GM12878 (cell line): ENCODE results near the gene CWC27. TPM values are rescaled to one million over a fixed set of nuclear protein-coding genes. Genes with fewer than 3 reads are reported as not detected.
A peak's percentile ranks its signal among the peaks of the same experiment; 100 is the strongest.

ENCODE experiments used
- ATAC-seq: fragments of 200-7000 bp; cut with Tn5 transposase; 3 replicates; pipeline ENCODE4 v1.9.1; 2020; ENCODE audit warnings: mild to moderate bottlenecking, moderate library complexity
- BruUV-seq: library from RNA; stranded (reverse); fragments of 400-500 nt; replicated peaks from 2 replicates; lab custom pipeline; 2021; lab: Mats Ljungman, UMichigan
- CTCF ChIA-PET: fragments of 300-600 bp; sonication (Branson Sonifier 250); formaldehyde crosslinking; extraction: SDS; loops from one replicate; lab custom pipeline; 2021; ENCODE audit warnings: inconsistent platforms; lab: Yijun Ruan, JAX
- POLR2A ChIA-PET: fragments of 350-600 bp; formaldehyde crosslinking; extraction: SDS; loops from one replicate; lab custom pipeline; 2021; ENCODE audit warnings: inconsistent platforms; lab: Charles Lee
- RAD21 ChIA-PET: fragments of 300-600 bp; sonication (Branson Sonifier 250); formaldehyde crosslinking; loops from one replicate; lab custom pipeline; 2023; ENCODE audit warnings: antibody characterized with exemption; ENCODE audit not compliant: unreplicated experiment; lab: Charles Lee
- SMC1A ChIA-PET: fragments of 300-600 bp; sonication (Branson Sonifier 250); formaldehyde crosslinking; loops from one replicate; lab custom pipeline; 2023; ENCODE audit not compliant: unreplicated experiment, uncharacterized antibody; lab: Charles Lee
- DNase-seq: peaks from one replicate; pipeline ENCODE4 v3.0.0-alpha.2; 2011; ENCODE audit warnings: low read depth, low spot score
- FAIRE-seq: peaks from 3 replicates; lab custom pipeline; 2011; peaks lifted over from hg19 to GRCh38; lab: Jason Lieb, UNC
- H2AFZ ChIP-seq: 2 replicates; pipeline ENCODE4 v1.6.0; 2011; ENCODE audit warnings: low read depth, low read length, control low read depth; ENCODE audit not compliant: control insufficient read depth
- H3K27ac ChIP-seq: 2 replicates; pipeline ENCODE4 v1.5.1; 2011; ENCODE audit warnings: control low read depth; ENCODE audit not compliant: control insufficient read depth, insufficient read depth
- H3K27me3 ChIP-seq, 2 experiments: replicated peaks in 1 of 2; 2 replicates each; pipeline versions ENCODE4 v1.6.0 to v1.6.1; 2011; ENCODE audit warnings: low read length in 1 of 2; ENCODE audit not compliant: control insufficient read depth in 2 of 2, insufficient read depth in 2 of 2
- H3K36me3 ChIP-seq, 2 experiments: 2 replicates each; pipeline ENCODE4 v1.5.1; 2011; ENCODE audit warnings: low read length in 1 of 2; ENCODE audit not compliant: control insufficient read depth in 2 of 2, insufficient read depth in 2 of 2
- H3K4me1 ChIP-seq: 2 replicates; pipeline ENCODE4 v1.6.1; 2011; ENCODE audit warnings: mild to moderate bottlenecking, low read length, moderate library complexity, mixed read lengths; ENCODE audit not compliant: control insufficient read depth, insufficient read depth
- H3K4me2 ChIP-seq: 2 replicates; pipeline ENCODE4 v1.6.0; 2011; ENCODE audit warnings: control low read depth; ENCODE audit not compliant: control insufficient read depth, insufficient read depth
- H3K4me3 ChIP-seq: fragments of 200-600 bp; sonication (generic); 2 replicates; pipeline ENCODE4 v1.5.1; 2016
- H3K79me2 ChIP-seq: 2 replicates; pipeline ENCODE4 v1.6.0; 2011; ENCODE audit warnings: low read length; ENCODE audit not compliant: control insufficient read depth, insufficient read depth
- H3K9ac ChIP-seq: 2 replicates; pipeline ENCODE4 v1.8.0; 2011; ENCODE audit warnings: low read length, control low read depth, mixed read lengths; ENCODE audit not compliant: control insufficient read depth, insufficient read depth
- H3K9me3 ChIP-seq: replicated peaks from 3 replicates; pipeline ENCODE4 v1.5.1; 2011; ENCODE audit warnings: mild to moderate bottlenecking, low read length; ENCODE audit not compliant: control insufficient read depth, insufficient read depth
- H4K20me1 ChIP-seq: 2 replicates; pipeline ENCODE4 v1.6.0; 2011; ENCODE audit not compliant: control insufficient read depth, insufficient read depth
- POU2F2 ChIP-seq: IDR thresholded peaks from 3 replicates; pipeline ENCODE4 v1.6.1; 2011; ENCODE audit warnings: low read depth, mild to moderate bottlenecking, low read length, borderline replicate concordance
- RUNX3 ChIP-seq: IDR thresholded peaks from 2 replicates; pipeline ENCODE4 v1.6.1; 2012; ENCODE audit warnings: low read length, inconsistent platforms
- SPI1 ChIP-seq: IDR thresholded peaks from 2 replicates; pipeline ENCODE4 v1.6.1; 2011; ENCODE audit warnings: low read depth, mild to moderate bottlenecking, low read length, moderate library complexity, borderline replicate concordance; ENCODE audit not compliant: insufficient read depth
- STAT3 ChIP-seq: IDR thresholded peaks from 2 replicates; pipeline ENCODE4 v1.6.1; 2011; ENCODE audit warnings: low read depth, low read length, improper control_type of control experiment
- WGBS: methylation state at CpG from one replicate; pipeline ENCODE4 v1.1.6; 2016; ENCODE audit warnings: low lambda C conversion rate; ENCODE audit not compliant: insufficient replicate concordance, insufficient coverage; ENCODE audit errors: missing lambda C conversion rate; 5-methylcytosine and 5-hydroxymethylcytosine counted together
- in situ Hi-C: fragments of 300-500 bp; cut with MboI; formaldehyde crosslinking; loops from 9 replicates; pipeline ENCODE4 v1.14.3; 2018; ENCODE audit warnings: mixed read lengths
- intact Hi-C: fragments of 100-400 bp; cut with micrococcal nuclease; formaldehyde crosslinking; loops from one replicate; pipeline ENCODE4 v1.14.2; 2022; ENCODE audit not compliant: unreplicated experiment
- polyA plus RNA-seq, 11 experiments: library from polyadenylated mRNA; depleted of rRNA in 4 of 11; unstranded in 6 of 11; stranded (reverse) in 5 of 11; fragments of >200 nt; fragmentation: Nextera tagmentation in 4 of 11; fragmentation: Illumina TruSeq in 1 of 11; extraction: Ambion mirVana in 4 of 11; extraction: Trizol in 1 of 11; gene quantifications; 1 replicate in 1 of 11; 2 replicates in 10 of 11; pipeline versions ENCODE4 v1.2.1 to v1.2.3, GENCODE V29; 2011 to 2016; ENCODE audit warnings: inconsistent platforms in 2 of 11, missing spikeins in 2 of 11, low read depth in 1 of 11
- total RNA-seq, 4 experiments: library from RNA; depleted of rRNA in 3 of 4; stranded (reverse); fragments of >200 nt in 3 of 4; fragmentation: Illumina TruSeq in 1 of 4; extraction: Trizol in 1 of 4; gene quantifications; 2 replicates each; pipeline versions ENCODE4 v1.2.1 to v1.2.3, GENCODE V29; 2013 to 2021
- TF ChIP-seq, protein P1 (sequence below): fragments of 450-650 bp; IDR thresholded peaks from 2 replicates; pipeline ENCODE4 v1.6.1; 2017; ENCODE audit warnings: mild to moderate bottlenecking, low read depth, inconsistent platforms; ENCODE audit not compliant: poor library complexity, severe bottlenecking

CWC27 gene
- total and polyA plus RNA-seq, 10 of the 15 experiments (the other 5 are each of a cell fraction or from before 2014, with no cell fraction given): 21.7 to 61.9 (median 47.0) TPM

DNA sequence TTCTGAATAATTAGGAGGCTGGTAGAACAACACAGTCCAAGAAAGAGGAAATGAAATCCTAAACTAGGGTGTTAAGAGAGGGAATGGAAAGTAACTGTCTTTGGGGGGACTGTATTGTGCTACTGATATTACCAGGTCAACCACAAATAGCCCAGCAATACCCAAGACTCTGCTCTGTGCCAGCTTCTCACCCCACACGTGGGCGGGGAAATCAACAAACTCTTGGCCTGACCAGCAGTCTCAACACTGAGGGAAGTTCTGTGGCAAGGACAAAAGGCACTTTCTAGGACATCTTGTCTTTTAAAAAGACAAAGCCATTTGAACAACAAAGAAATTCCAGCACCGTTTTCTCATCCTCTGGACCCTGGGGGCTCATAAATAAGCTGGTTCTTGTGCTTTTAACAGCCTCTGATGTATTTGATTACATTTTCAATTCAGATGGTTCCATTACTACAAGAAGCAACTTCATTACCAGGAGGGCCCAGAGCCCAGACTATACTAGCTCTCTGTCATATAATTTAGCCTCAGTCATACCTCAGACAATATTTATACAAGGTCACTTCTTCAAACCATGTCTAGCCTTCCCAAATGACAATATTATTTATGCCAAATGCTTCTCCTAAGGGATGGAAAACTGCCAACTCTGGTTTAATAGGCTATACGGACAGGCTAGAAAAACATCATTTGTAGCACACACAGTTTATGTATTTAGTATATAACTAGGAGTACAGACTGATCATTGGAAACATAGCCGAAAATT, 297.8 kb downstream of the CWC27 start (continued):
- TF ChIP-seq RUNX3 (peak; percentile 99), STAT3 (no peak)
- TF ChIP-seq, protein P1, sequence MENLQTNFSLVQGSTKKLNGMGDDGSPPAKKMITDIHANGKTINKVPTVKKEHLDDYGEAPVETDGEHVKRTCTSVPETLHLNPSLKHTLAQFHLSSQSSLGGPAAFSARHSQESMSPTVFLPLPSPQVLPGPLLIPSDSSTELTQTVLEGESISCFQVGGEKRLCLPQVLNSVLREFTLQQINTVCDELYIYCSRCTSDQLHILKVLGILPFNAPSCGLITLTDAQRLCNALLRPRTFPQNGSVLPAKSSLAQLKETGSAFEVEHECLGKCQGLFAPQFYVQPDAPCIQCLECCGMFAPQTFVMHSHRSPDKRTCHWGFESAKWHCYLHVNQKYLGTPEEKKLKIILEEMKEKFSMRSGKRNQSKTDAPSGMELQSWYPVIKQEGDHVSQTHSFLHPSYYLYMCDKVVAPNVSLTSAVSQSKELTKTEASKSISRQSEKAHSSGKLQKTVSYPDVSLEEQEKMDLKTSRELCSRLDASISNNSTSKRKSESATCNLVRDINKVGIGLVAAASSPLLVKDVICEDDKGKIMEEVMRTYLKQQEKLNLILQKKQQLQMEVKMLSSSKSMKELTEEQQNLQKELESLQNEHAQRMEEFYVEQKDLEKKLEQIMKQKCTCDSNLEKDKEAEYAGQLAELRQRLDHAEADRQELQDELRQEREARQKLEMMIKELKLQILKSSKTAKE: peak; percentile 89

DNA sequence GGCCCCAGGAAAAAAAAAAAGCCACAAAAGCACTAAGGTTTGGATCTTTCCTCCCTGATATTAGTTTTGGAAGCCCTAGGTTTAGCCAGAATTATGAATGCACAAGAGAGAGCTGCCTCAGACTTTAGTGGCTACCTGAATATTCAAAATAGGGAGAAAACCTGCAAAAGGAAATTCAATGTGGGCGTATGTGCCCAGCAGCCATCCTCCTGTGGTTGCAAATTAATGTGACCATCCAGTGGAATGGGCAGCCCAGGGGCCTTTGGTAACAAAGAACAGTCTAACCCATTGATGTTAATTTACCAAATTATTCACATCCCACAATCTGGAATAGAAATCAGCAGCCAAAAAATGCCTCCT, 298.4 kb downstream of the CWC27 start:
- Histone ChIP-seq H3K4me3 (no peak overlapping the region), H3K27me3 (no peaks in the 10 kb centered on the region), H3K9ac (no peak overlapping the region), H2AFZ (no peak overlapping the region), H4K20me1 (no peaks in the 10 kb centered on the region), H3K36me3 (no peaks in the 10 kb centered on the region), H3K4me1 (peaks cover 62% of the 10 kb centered on the region), H3K4me2 (peak overlapping the region; percentile 87), H3K9me3 (no peaks in the 10 kb centered on the region), H3K27ac (peak overlapping the region; percentile 77), H3K79me2 (no peaks in the 10 kb centered on the region)
- DNase-seq: no peak
- in situ Hi-C loops: loop anchor here (25.0 kb wide), 1 partner anchor 880 kb away; no protein-coding TSS in a partner anchor
- no TSS peak for BruUV-seq
- ChIA-PET RAD21 (interaction anchor here (1.0 to 11.0 kb wide), 8 partner anchors 8 to 414 kb away, joined by 3 to 123 read pairs (median 20); partner anchors contain the start of gene ADAMTS6), CTCF (interaction anchor here (0.6 to 2.4 kb wide), 7 partner anchors 9 to 453 kb away, joined by 4 to 9 read pairs (median 5); no protein-coding TSS in a partner anchor), POLR2A (interaction anchor here (0.7 to 5.0 kb wide), 8 partner anchors 11 to 1308 kb away, joined by 3 to 37 read pairs (median 4); no protein-coding TSS in a partner anchor), SMC1A (interaction anchor here (0.7 to 25.4 kb wide), 15 partner anchors 8 to 418 kb away, joined by 3 to 614 read pairs (median 9); no protein-coding TSS in a partner anchor)
- TF ChIP-seq RUNX3: peak; percentile 25; the same call in 1 of the 2 replicates
- TF ChIP-seq POU2F2: peak; percentile 65; the same call in 1 of the 3 replicates
- TF ChIP-seq SPI1: no peak
- FAIRE-seq: no peak
- intact Hi-C loops: loop anchor here (10.0 kb wide), 1 partner anchor 92 kb away; no protein-coding TSS in a partner anchor
- 33% methylated on average over 1 of the region's 1 CpG for WGBS
- ATAC-seq: no peak

Other genes starting within 250 kb of the CWC27 start
- gene SHISAL2B, start 78.4 kb upstream of the CWC27 start, total RNA-seq (2014; rRNA removed): not detected in 2 replicates
- gene SHISAL2B, start 78.4 kb upstream of the CWC27 start, total RNA-seq (2014; rRNA removed; fragmentation: Illumina TruSeq; extraction: Trizol): not detected in 2 replicates
- not detected in 2 replicates for gene SHISAL2B, start 78.4 kb upstream of the CWC27 start, total RNA-seq (2021)
- not detected in 2 replicates for gene SHISAL2B, start 78.4 kb upstream of the CWC27 start, polyA plus RNA-seq (2011; rRNA removed)
- gene SHISAL2B, start 78.4 kb upstream of the CWC27 start, polyA plus RNA-seq (2014; fragmentation: Illumina TruSeq; extraction: Trizol): not detected in 2 replicates
- not detected for gene SHISAL2B, start 78.4 kb upstream of the CWC27 start, polyA plus RNA-seq (2014; fragmentation: Nextera tagmentation; extraction: Ambion mirVana)
- gene SHISAL2B, start 78.4 kb upstream of the CWC27 start, polyA plus RNA-seq (2014; rRNA removed): not detected in 2 replicates
- gene SHISAL2B, start 78.4 kb upstream of the CWC27 start, polyA plus RNA-seq (2016; fragmentation: Nextera tagmentation; extraction: Ambion mirVana): not detected
- 9.1 and 12.5 TPM in 2 replicates for gene SREK1IP1, start 239 bp upstream of the CWC27 start, total RNA-seq (2014; rRNA removed)
- 22.4 and 23.8 TPM in 2 replicates for gene SREK1IP1, start 239 bp upstream of the CWC27 start, total RNA-seq (2014; rRNA removed; fragmentation: Illumina TruSeq; extraction: Trizol)
- gene SREK1IP1, start 239 bp upstream of the CWC27 start, total RNA-seq (2021): 24.8 and 28.7 TPM in 2 replicates
- gene SREK1IP1, start 239 bp upstream of the CWC27 start, polyA plus RNA-seq (2011; rRNA removed): 9.4 and 13.7 TPM in 2 replicates
- gene SREK1IP1, start 239 bp upstream of the CWC27 start, polyA plus RNA-seq (2014; fragmentation: Illumina TruSeq; extraction: Trizol): 29.0 and 32.5 TPM in 2 replicates
- 10 to 100 TPM; 59.2 to 60.3 TPM for gene SREK1IP1, start 239 bp upstream of the CWC27 start, polyA plus RNA-seq (2014; fragmentation: Nextera tagmentation; extraction: Ambion mirVana)
- gene SREK1IP1, start 239 bp upstream of the CWC27 start, polyA plus RNA-seq (2014; rRNA removed): 9.4 and 9.9 TPM in 2 replicates
- 10 to 100 TPM; 44.7 to 48.7 TPM for gene SREK1IP1, start 239 bp upstream of the CWC27 start, polyA plus RNA-seq (2016; fragmentation: Nextera tagmentation; extraction: Ambion mirVana)